Testis (tissue), 3 donors: ENCODE data around the gene GCHFR. TPM values are rescaled to one million over a fixed set of nuclear protein-coding genes. Genes with fewer than 3 reads are reported as not detected.

ENCODE experiments used
- DNase-seq: peaks from one replicate; pipeline ENCODE4 v3.0.0-alpha.2; 2019
- H3K27ac ChIP-seq, 2 donors: fragments of 200-600 bp; sonication (generic); one replicate each; pipeline ENCODE4 v1.5.1; 2019
- H3K27me3 ChIP-seq: fragments of 200-600 bp; sonication (generic); one replicate; pipeline ENCODE4 v1.5.1; 2019
- H3K36me3 ChIP-seq: fragments of 200-600 bp; sonication (generic); one replicate; pipeline ENCODE4 v1.5.1; 2017; ENCODE audit warnings: low read depth; ENCODE audit errors: missing control alignments
- H3K4me1 ChIP-seq: fragments of 200-600 bp; sonication (generic); one replicate; pipeline ENCODE4 v1.5.1; 2019
- H3K4me3 ChIP-seq, 2 donors: fragments of 200-600 bp; sonication (generic); one replicate each; pipeline ENCODE4 v1.5.1; 2017 to 2019
- H3K9me3 ChIP-seq: fragments of 200-600 bp; sonication (generic); one replicate; pipeline ENCODE4 v1.5.1; 2017
- POLR2A ChIP-seq: fragments of 450-650 bp; IDR thresholded peaks from one replicate; pipeline ENCODE4 v1.6.1; 2017; ENCODE audit warnings: antibody characterized with exemption, mild to moderate bottlenecking, moderate library complexity
- WGBS, 2 donors: methylation state at CpG; one replicate each; pipeline ENCODE4 v1.1.5; 2018; 5-methylcytosine and 5-hydroxymethylcytosine counted together
- intact Hi-C: fragments of 100-400 bp; cut with DNase I; formaldehyde crosslinking; loops from one replicate; pipeline ENCODE4 v1.15.1; 2023; ENCODE audit warnings: low total_unique reads
- polyA plus RNA-seq: library from polyadenylated mRNA; stranded (reverse); fragments of 350-450 nt; fragmentation: Illumina TruSeq; extraction: RNeasy Lipid Tissue Mini Kit (QIAGEN cat#74804); gene quantifications from one replicate; pipeline ENCODE4 v1.2.3, GENCODE V29; 2014; ENCODE audit warnings: low read depth, low replicate concordance; ENCODE audit not compliant: insufficient read depth
- total RNA-seq, 2 donors: library from RNA; depleted of rRNA; stranded (reverse); fragments of >200 nt; gene quantifications; one replicate each; pipeline ENCODE4 v1.2.3, GENCODE V29; 2016
- TF ChIP-seq, protein P1 (sequence below), 3 experiments: fragments of 450-650 bp in 2 of 3; fragments of 200-600 bp in 1 of 3; sonication (generic) in 1 of 3; IDR thresholded peaks; one replicate each; pipeline ENCODE4 v1.5.1; 2016 to 2019; ENCODE audit warnings: antibody characterized with exemption in 3 of 3, mild to moderate bottlenecking in 2 of 3, moderate library complexity in 1 of 3

Gene GCHFR
- total and polyA plus RNA-seq, 3 donors from 2014 or later, result 7.4 to 15.0 (median 8.5) TPM

DNA sequence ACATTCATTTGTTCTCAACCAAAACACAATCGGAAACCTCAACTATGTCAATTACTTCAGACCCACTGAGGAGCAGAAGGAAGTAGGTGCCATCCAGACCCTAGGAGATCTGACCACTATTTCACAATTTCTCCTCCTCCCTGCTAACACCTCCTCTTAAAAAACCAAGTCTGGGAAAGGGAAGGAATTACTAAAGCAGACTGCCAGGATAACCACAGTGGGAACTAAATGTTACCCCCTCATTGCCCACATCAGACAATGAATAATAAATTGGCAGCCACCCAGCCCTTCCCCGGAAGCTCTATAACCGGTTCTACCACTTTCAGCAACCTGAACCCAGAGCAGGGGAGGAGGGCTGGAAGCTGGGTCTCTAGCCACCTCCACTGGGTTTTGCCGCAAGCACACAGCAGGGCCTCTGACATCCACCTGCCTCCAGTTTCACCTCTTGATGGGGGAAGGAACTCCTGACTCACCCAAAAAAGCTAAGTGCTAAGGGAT is 23.5 kb downstream of the GCHFR start:
- WGBS, 2 donors, result 57 to 58% methylated on average over 4 of the region's 4 CpGs
- H3K4me1 ChIP-seq, result no peaks in the 10 kb centered on the region
- no peaks in the 10 kb centered on the region for H3K9me3 ChIP-seq
- intact Hi-C loops, result no loop called here
- H3K4me3 ChIP-seq, result no peak overlapping the region
- H3K27ac ChIP-seq, result no peak overlapping the region
- TF ChIP-seq, protein P1, sequence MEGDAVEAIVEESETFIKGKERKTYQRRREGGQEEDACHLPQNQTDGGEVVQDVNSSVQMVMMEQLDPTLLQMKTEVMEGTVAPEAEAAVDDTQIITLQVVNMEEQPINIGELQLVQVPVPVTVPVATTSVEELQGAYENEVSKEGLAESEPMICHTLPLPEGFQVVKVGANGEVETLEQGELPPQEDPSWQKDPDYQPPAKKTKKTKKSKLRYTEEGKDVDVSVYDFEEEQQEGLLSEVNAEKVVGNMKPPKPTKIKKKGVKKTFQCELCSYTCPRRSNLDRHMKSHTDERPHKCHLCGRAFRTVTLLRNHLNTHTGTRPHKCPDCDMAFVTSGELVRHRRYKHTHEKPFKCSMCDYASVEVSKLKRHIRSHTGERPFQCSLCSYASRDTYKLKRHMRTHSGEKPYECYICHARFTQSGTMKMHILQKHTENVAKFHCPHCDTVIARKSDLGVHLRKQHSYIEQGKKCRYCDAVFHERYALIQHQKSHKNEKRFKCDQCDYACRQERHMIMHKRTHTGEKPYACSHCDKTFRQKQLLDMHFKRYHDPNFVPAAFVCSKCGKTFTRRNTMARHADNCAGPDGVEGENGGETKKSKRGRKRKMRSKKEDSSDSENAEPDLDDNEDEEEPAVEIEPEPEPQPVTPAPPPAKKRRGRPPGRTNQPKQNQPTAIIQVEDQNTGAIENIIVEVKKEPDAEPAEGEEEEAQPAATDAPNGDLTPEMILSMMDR (IDR thresholded peaks at IDR 0.05), result no peak
- no peak for TF ChIP-seq POLR2A
- no peaks in the 10 kb centered on the region for H3K36me3 ChIP-seq
- H3K27me3 ChIP-seq, result no peaks in the 10 kb centered on the region
- DNase-seq, result no peak

DNA sequence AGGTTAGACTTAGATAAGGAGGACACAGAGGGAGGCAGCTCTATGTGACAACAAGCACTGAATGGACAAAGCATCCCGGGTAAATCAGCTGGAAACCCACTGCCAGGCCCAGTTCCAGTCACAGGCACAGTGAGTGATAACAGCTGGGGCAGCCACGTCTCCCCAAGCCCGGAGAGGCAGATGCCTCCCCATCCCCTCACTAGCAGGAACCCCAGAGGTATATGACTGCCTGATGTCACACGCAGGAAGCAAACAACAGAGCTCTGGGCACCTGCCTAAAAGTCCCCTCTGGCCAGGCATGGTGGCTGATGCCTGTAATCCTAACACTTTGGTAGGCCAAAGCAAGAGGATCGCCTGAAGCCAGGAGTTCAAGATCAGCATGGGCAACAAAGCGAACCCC is 24.1 kb downstream of the GCHFR start:
- WGBS, 2 donors, result 65 to 69% methylated on average over 6 of the region's 6 CpGs
- no peak overlapping the region for H3K27ac ChIP-seq
- H3K9me3 ChIP-seq, result no peaks in the 10 kb centered on the region
- no peaks in the 10 kb centered on the region for H3K27me3 ChIP-seq
- intact Hi-C loops, result no loop called here
- TF ChIP-seq, protein P1 (IDR thresholded peaks at IDR 0.05), result no peak
- TF ChIP-seq POLR2A, result no peak
- H3K4me3 ChIP-seq, result no peak overlapping the region
- H3K4me1 ChIP-seq, result no peaks in the 10 kb centered on the region
- no peaks in the 10 kb centered on the region for H3K36me3 ChIP-seq
- DNase-seq, result no peak

DNA sequence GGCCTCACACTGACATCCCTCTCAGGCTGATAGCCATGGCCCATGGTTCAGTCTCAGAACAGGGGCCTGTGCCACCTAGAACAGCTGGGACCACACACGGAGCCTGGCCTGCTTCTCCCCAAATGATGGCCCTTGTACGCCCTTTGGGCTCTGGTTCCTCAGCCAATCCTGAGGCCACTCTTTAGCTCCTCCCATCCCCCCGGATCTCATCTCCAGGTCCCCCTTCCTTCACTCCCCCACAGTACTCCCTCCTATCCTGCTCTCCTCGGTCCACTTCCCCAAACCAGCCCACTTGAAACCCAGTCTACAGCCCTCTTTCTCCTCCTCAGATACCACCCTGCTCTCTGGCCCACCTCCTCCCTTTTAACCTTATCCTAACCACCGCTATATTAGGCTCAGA is 25.3 kb downstream of the GCHFR start:
- DNase-seq, result no peak
- 56 to 71% methylated on average over 5 of the region's 5 CpGs for WGBS, 2 donors
- Histone ChIP-seq H3K9me3 (no peaks in the 10 kb centered on the region), H3K27ac (no peak overlapping the region), H3K4me3 (no peak overlapping the region), H3K36me3 (no peaks in the 10 kb centered on the region), H3K27me3 (no peaks in the 10 kb centered on the region), H3K4me1 (no peaks in the 10 kb centered on the region)
- no peak for TF ChIP-seq POLR2A
- TF ChIP-seq, protein P1 (IDR thresholded peaks at IDR 0.05), result no peak
- intact Hi-C loops, result no loop called here

DNA sequence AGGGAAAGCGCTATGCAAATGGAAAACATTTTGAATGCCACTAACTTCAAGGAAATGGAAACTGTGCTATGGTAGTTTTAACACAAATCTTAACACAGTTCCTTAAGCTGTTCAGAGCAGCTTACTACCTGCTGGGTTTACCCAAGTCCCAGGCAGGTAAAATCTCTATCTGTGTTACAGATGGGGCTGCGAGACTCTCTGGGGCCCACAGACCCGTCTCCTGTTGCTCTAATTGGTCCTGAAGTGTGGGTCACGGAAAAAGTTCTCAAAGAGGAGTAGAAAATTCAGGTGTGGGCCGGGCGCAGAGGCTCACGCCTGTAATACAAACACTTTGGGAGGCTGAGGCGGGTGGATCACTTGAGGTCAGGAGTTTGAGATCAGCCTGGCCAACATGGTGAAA is 26.1 kb downstream of the GCHFR start:
- Histone ChIP-seq H3K9me3 (no peaks in the 10 kb centered on the region), H3K4me1 (no peaks in the 10 kb centered on the region), H3K27me3 (no peaks in the 10 kb centered on the region), H3K36me3 (no peaks in the 10 kb centered on the region), H3K4me3 (no peak overlapping the region), H3K27ac (no peak overlapping the region)
- TF ChIP-seq, protein P1 (IDR thresholded peaks at IDR 0.05), result no peak
- no peak for TF ChIP-seq POLR2A
- intact Hi-C loops, result no loop called here
- no peak for DNase-seq
- WGBS, 2 donors, result 95% methylated on average over 8 of the region's 8 CpGs

DNA sequence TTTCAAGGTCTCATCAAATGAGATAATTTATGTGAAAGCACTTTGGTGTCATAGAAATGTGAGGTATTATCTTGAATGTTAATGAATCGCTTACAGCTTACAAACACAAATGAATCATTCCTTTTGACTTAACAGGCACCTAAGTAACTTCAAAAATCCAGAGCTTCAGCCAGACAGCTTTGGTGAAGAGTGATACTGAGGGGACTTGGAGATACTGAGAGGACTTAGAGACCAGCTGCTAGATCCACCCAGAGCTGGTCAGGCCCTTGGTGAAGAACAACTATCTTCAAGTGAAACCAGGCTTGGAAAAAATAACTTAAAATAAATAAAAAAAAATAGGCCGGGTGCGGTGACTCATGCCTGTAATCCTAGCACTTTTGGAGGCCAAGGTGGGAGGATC is 26.9 kb downstream of the GCHFR start:
- 66 to 69% methylated on average over 3 of the region's 3 CpGs for WGBS, 2 donors
- H3K4me1 ChIP-seq, result no peaks in the 10 kb centered on the region
- H3K27me3 ChIP-seq, result no peaks in the 10 kb centered on the region
- no peaks in the 10 kb centered on the region for H3K9me3 ChIP-seq
- no peak overlapping the region for H3K27ac ChIP-seq
- no peak overlapping the region for H3K4me3 ChIP-seq
- no peak for DNase-seq
- H3K36me3 ChIP-seq, result no peaks in the 10 kb centered on the region
- intact Hi-C loops, result no loop called here
- no peak for TF ChIP-seq POLR2A
- TF ChIP-seq, protein P1 (IDR thresholded peaks at IDR 0.05), result no peak
